ENCODE measurements around the gene PRKCA. TPM values are rescaled to one million over a fixed set of nuclear protein-coding genes. Genes with fewer than 3 reads are reported as not detected.

The PRKCA gene
- total and polyA plus RNA-seq, 2 donors = 15.6 to 24.4 TPM

- no peak overlapping the region for H3K27ac ChIP-seq (ENCODE audit: low read depth)
- 92% methylated on average over 5 of the region's 5 CpGs for WGBS
- no peak for DNase-seq (ENCODE audit: extremely low spot score)
- H3K4me3 ChIP-seq (ENCODE audit: low read depth, low read length) = no peak overlapping the region
- H3K36me3 ChIP-seq (ENCODE audit: insufficient read depth) = no peaks in the 10 kb centered on the region
- H3K4me1 ChIP-seq (ENCODE audit: insufficient read depth) = no peaks in the 10 kb centered on the region
Measured at GRCh38 chr17:66494023-66494803, 191.8 kb downstream of the PRKCA start.

DNA sequence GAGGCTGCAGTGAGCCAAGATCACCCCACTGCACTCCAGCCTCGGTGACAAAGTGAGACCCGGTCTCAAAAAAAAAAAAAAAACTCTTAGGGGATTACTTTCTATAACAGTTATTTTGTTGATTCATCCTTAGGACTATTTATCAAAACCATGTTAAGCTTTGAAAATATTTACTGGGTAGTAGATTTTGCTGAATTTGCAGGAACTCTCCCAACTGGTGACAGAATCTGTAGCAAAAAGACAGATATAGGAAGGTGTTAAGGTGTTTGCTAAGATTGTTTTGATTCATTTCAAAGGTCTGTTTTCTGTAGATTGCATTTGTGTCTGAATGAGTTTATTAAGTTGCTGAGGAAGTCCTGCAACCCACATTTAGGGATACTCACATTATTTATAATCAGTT is 192.6 kb downstream of the PRKCA start:
- WGBS = 83% methylated on average over 2 of the region's 2 CpGs
- Histone ChIP-seq H3K36me3 (ENCODE audit: insufficient read depth) (no peaks in the 10 kb centered on the region), H3K4me3 (ENCODE audit: low read depth, low read length) (no peak overlapping the region), H3K4me1 (ENCODE audit: insufficient read depth) (no peaks in the 10 kb centered on the region), H3K27ac (ENCODE audit: low read depth) (no peak overlapping the region)
- DNase-seq (ENCODE audit: extremely low spot score) = no peak

DNA sequence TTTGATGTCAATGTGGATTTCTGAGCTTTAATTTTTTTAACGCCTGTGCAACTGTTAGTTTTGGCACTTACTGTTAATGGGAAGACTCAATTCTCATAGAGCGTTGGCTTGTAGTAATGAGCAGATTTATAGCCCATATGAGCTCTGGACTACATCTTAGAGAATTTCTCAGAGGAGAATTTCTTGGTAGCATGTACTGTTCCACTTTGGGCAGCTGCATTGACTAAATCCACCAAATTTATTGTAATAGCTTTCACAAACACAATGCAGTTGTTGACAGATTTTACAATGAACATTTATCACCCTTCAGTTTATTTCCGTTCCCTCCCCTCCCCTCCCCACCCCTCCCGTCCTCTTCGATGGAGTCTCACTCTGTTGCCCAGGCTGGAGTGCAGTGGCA is 193.9 kb downstream of the PRKCA start:
- Histone ChIP-seq H3K4me3 (ENCODE audit: low read depth, low read length) (no peak overlapping the region), H3K4me1 (ENCODE audit: insufficient read depth) (no peaks in the 10 kb centered on the region), H3K36me3 (ENCODE audit: insufficient read depth) (no peaks in the 10 kb centered on the region), H3K27ac (ENCODE audit: low read depth) (no peak overlapping the region)
- DNase-seq (ENCODE audit: extremely low spot score) = no peak
- 58% methylated on average over 5 of the region's 5 CpGs for whole genome bisulfite sequencing

GRCh38 chr17:66498580-66498979 is 196.2 kb downstream of the PRKCA start:
- Histone ChIP-seq H3K4me3 (ENCODE audit: low read depth, low read length) (no peak overlapping the region), H3K36me3 (ENCODE audit: insufficient read depth) (no peaks in the 10 kb centered on the region), H3K27ac (ENCODE audit: low read depth) (no peak overlapping the region), H3K4me1 (ENCODE audit: insufficient read depth) (no peaks in the 10 kb centered on the region)
- DNase-seq (ENCODE audit: extremely low spot score) = no peak
- WGBS = 97% methylated on average over 5 of the region's 5 CpGs

GRCh38 chr17:66506641-66507040 is 204.2 kb downstream of the PRKCA start:
- H3K4me1 ChIP-seq (ENCODE audit: insufficient read depth) = peaks cover 2% of the 10 kb centered on the region
- DNase-seq (ENCODE audit: extremely low spot score) = no peak

DNA sequence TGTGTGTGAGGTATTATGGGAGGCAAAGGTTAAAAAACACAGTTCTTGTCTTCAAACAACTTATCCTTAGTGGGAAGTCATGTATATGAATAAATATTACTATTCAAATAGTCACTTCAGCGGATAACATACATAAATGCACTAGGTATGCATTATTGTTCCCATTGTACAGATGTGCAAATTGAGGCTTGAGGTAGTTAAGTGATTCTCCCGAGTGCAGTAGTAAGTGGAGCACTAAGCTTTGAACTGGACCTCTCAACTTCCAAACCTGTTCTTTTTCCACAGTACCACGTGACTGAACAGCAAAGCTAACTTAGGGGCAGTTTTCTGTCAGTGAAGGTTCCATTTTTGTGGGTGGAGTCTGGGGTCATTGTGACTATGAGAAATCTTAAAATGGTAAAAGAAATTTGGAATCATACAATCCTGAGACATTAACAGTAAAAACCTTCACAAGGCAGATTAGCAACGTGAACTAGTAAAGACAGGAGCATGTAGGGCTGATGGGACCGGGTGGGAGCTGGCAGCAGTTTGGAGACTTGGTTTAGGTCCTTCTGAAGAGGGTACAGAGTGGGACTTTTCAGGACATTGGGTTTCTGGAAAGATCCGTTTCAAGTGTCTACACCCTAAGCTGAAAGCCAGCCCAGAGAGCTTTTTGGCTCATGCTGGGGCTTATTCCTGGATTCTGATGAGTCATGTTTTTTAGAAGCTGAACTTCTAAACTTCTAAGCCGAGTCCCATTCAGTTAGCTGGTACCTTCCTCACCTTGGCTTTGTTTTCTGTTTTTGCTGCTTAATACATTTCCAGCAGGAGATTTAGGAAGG is 204.9 kb downstream of the PRKCA start:
- 55% methylated on average over 7 of the region's 7 CpGs for WGBS
- DNase-seq (ENCODE audit: extremely low spot score) = no peak
- H3K27ac ChIP-seq (ENCODE audit: low read depth) = no peak overlapping the region

More at GRCh38 chr17:66506641-66507040, 204.2 kb downstream of the PRKCA start:
- Histone ChIP-seq H3K36me3 (ENCODE audit: insufficient read depth) (no peaks in the 10 kb centered on the region), H3K27ac (ENCODE audit: low read depth) (no peak overlapping the region), H3K4me3 (ENCODE audit: low read depth, low read length) (no peak overlapping the region)
- WGBS = 92% methylated on average over 6 of the region's 6 CpGs

GRCh38 chr17:66507982-66508760 is 205.8 kb downstream of the PRKCA start:
- no peak for DNase-seq (ENCODE audit: extremely low spot score)
- 88% methylated on average over 10 of the region's 10 CpGs for WGBS
- Histone ChIP-seq H3K27ac (ENCODE audit: low read depth) (no peak overlapping the region), H3K4me1 (ENCODE audit: insufficient read depth) (peaks cover 2% of the 10 kb centered on the region), H3K36me3 (ENCODE audit: insufficient read depth) (no peaks in the 10 kb centered on the region), H3K4me3 (ENCODE audit: low read depth, low read length) (no peak overlapping the region)

More for the DNA sequence above, 204.9 kb downstream of the PRKCA start:
- Histone ChIP-seq H3K4me1 (ENCODE audit: insufficient read depth) (peaks cover 2% of the 10 kb centered on the region), H3K4me3 (ENCODE audit: low read depth, low read length) (no peak overlapping the region), H3K36me3 (ENCODE audit: insufficient read depth) (no peaks in the 10 kb centered on the region)

- Histone ChIP-seq H3K4me3 (ENCODE audit: low read depth, low read length) (no peak overlapping the region), H3K36me3 (ENCODE audit: insufficient read depth) (no peaks in the 10 kb centered on the region), H3K4me1 (ENCODE audit: insufficient read depth) (peaks cover 2% of the 10 kb centered on the region), H3K27ac (ENCODE audit: low read depth) (no peak overlapping the region)
- 53% methylated on average over 8 of the region's 8 CpGs for WGBS
- DNase-seq (ENCODE audit: extremely low spot score) = no peak
Measured at GRCh38 chr17:66508896-66509844, 206.8 kb downstream of the PRKCA start.

GRCh38 chr17:66509926-66510325 is 207.5 kb downstream of the PRKCA start:
- Histone ChIP-seq H3K36me3 (ENCODE audit: insufficient read depth) (no peaks in the 10 kb centered on the region), H3K27ac (ENCODE audit: low read depth) (no peak overlapping the region), H3K4me1 (ENCODE audit: insufficient read depth) (peaks cover 2% of the 10 kb centered on the region), H3K4me3 (ENCODE audit: low read depth, low read length) (no peak overlapping the region)
- 87% methylated on average over 3 of the region's 3 CpGs for WGBS
- no peak for DNase-seq (ENCODE audit: extremely low spot score)

GRCh38 chr17:66511135-66511534 is 208.7 kb downstream of the PRKCA start:
- 91% methylated on average over 3 of the region's 3 CpGs for WGBS
- Histone ChIP-seq H3K4me1 (ENCODE audit: insufficient read depth) (peaks cover 2% of the 10 kb centered on the region), H3K4me3 (ENCODE audit: low read depth, low read length) (no peak overlapping the region), H3K36me3 (ENCODE audit: insufficient read depth) (no peaks in the 10 kb centered on the region), H3K27ac (ENCODE audit: low read depth) (no peak overlapping the region)
- DNase-seq (ENCODE audit: extremely low spot score) = no peak

- H3K27ac ChIP-seq (ENCODE audit: low read depth) = no peak overlapping the region
- no peaks in the 10 kb centered on the region for H3K36me3 ChIP-seq (ENCODE audit: insufficient read depth)
- no peaks in the 10 kb centered on the region for H3K4me1 ChIP-seq (ENCODE audit: insufficient read depth)
- H3K4me3 ChIP-seq (ENCODE audit: low read depth, low read length) = no peak overlapping the region
- 84% methylated on average over 11 of the region's 11 CpGs for WGBS
- DNase-seq (ENCODE audit: extremely low spot score) = no peak
Measured at GRCh38 chr17:66514227-66514806, 211.9 kb downstream of the PRKCA start.

DNA sequence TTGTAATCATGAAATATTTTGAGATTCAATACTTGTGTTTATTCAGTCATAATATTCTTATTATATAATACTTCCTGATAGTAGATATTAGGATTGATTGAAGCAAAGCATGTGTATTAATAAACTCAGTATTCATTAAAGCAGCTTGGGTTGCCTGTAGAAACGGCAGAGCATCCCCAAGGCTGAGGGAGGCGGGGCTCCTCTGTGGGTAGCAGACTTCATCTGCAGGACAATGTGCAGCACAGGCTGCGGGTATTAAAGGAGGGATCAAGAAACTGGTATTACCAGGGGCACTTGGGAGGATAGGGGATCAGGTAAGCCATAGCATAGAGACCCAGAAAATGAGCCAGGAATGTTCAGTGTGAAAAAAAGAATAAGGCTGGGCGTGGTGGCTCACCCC is 213.6 kb downstream of the PRKCA start:
- H3K27ac ChIP-seq (ENCODE audit: low read depth) = no peak overlapping the region
- WGBS = 94% methylated on average over 4 of the region's 4 CpGs
- no peaks in the 10 kb centered on the region for H3K4me1 ChIP-seq (ENCODE audit: insufficient read depth)
- no peaks in the 10 kb centered on the region for H3K36me3 ChIP-seq (ENCODE audit: insufficient read depth)
- no peak for DNase-seq (ENCODE audit: extremely low spot score)
- no peak overlapping the region for H3K4me3 ChIP-seq (ENCODE audit: low read depth, low read length)
